WTC11 (cell line): Measurements from ENCODE around the gene NOL9. TPM values are rescaled to one million over a fixed set of nuclear protein-coding genes. Genes with fewer than 3 reads are reported as not detected.

Experiments
- CREM ChIP-seq: sonication (generic); formaldehyde crosslinking; IDR thresholded peaks from 2 replicates; pipeline ENCODE4 v1.8.1; 2022; ENCODE audit warnings: mild to moderate bottlenecking, missing genetic modification reagents, moderate library complexity
- ETV6 ChIP-seq: sonication (generic); formaldehyde crosslinking; IDR thresholded peaks from 2 replicates; pipeline ENCODE4 v1.8.1; 2022; ENCODE audit warnings: mild to moderate bottlenecking, missing genetic modification reagents
- FOXP1 ChIP-seq: sonication (generic); formaldehyde crosslinking; IDR thresholded peaks from 2 replicates; pipeline ENCODE4 v1.8.0; 2022; ENCODE audit warnings: missing genetic modification reagents, mild to moderate bottlenecking, moderate library complexity, borderline replicate concordance
- GABPB1 ChIP-seq: sonication (generic); formaldehyde crosslinking; IDR thresholded peaks from 2 replicates; pipeline ENCODE4 v1.8.1; 2023; ENCODE audit warnings: mild to moderate bottlenecking, missing genetic modification reagents
- NR2C2 ChIP-seq: sonication (generic); formaldehyde crosslinking; IDR thresholded peaks from 2 replicates; pipeline ENCODE4 v1.8.0; 2022; ENCODE audit warnings: mild to moderate bottlenecking, missing genetic modification reagents
- RORB ChIP-seq: fragments of 250-450 bp; sonication (Bioruptor Pico); IDR thresholded peaks from 2 replicates; pipeline ENCODE4 v1.9.0; 2021; ENCODE audit warnings: mild to moderate bottlenecking
- ZNF232 ChIP-seq: sonication (generic); formaldehyde crosslinking; IDR thresholded peaks from 2 replicates; pipeline ENCODE4 v1.8.0; 2022; ENCODE audit warnings: mild to moderate bottlenecking, missing genetic modification reagents
- ZNF317 ChIP-seq: sonication (generic); formaldehyde crosslinking; IDR thresholded peaks from 2 replicates; pipeline ENCODE4 v1.8.1; 2023; ENCODE audit warnings: low read depth, mild to moderate bottlenecking, moderate library complexity, missing genetic modification reagents, borderline replicate concordance
- ZNF416 ChIP-seq: fragments of 250-450 bp; sonication (Bioruptor Pico); IDR thresholded peaks from 2 replicates; pipeline ENCODE4 v1.9.0; 2021; ENCODE audit warnings: mild to moderate bottlenecking, inconsistent platforms
- ZNF423 ChIP-seq: fragments of 250-450 bp; sonication (Bioruptor Pico); IDR thresholded peaks from 2 replicates; pipeline ENCODE4 v2.1.2; 2022; ENCODE audit warnings: mild to moderate bottlenecking, moderate library complexity
- total RNA-seq: library from RNA; stranded (reverse); gene quantifications from 3 replicates; pipeline ENCODE4 v1.2.3, GENCODE V29; 2021
- TF ChIP-seq, protein P1 (sequence below): sonication (generic); formaldehyde crosslinking; IDR thresholded peaks from 2 replicates; pipeline ENCODE4 v1.8.1; 2023; ENCODE audit warnings: mild to moderate bottlenecking, missing genetic modification reagents, borderline replicate concordance
- TF ChIP-seq, protein P2 (sequence below): fragments of 250-450 bp; sonication (Bioruptor Pico); IDR thresholded peaks from 2 replicates; pipeline ENCODE4 v2.1.2; 2022; ENCODE audit warnings: mild to moderate bottlenecking, moderate library complexity
- TF ChIP-seq, protein P3 (sequence below): sonication (generic); formaldehyde crosslinking; IDR thresholded peaks from 2 replicates; pipeline ENCODE4 v1.8.1; 2022; ENCODE audit warnings: missing genetic modification reagents, borderline replicate concordance
- TF ChIP-seq, protein P4 (sequence below): sonication (generic); formaldehyde crosslinking; IDR thresholded peaks from 2 replicates; pipeline ENCODE4 v1.8.1; 2023; ENCODE audit warnings: mild to moderate bottlenecking, moderate library complexity, missing genetic modification reagents
- TF ChIP-seq, protein P5 (sequence below): fragments of 200-600 bp; IDR thresholded peaks from 2 replicates; pipeline ENCODE4 v1.8.0; 2022; ENCODE audit warnings: antibody characterized with exemption

The NOL9 gene
- total RNA-seq, 1 experiment from 2014 or later = 37.4 TPM

DNA sequence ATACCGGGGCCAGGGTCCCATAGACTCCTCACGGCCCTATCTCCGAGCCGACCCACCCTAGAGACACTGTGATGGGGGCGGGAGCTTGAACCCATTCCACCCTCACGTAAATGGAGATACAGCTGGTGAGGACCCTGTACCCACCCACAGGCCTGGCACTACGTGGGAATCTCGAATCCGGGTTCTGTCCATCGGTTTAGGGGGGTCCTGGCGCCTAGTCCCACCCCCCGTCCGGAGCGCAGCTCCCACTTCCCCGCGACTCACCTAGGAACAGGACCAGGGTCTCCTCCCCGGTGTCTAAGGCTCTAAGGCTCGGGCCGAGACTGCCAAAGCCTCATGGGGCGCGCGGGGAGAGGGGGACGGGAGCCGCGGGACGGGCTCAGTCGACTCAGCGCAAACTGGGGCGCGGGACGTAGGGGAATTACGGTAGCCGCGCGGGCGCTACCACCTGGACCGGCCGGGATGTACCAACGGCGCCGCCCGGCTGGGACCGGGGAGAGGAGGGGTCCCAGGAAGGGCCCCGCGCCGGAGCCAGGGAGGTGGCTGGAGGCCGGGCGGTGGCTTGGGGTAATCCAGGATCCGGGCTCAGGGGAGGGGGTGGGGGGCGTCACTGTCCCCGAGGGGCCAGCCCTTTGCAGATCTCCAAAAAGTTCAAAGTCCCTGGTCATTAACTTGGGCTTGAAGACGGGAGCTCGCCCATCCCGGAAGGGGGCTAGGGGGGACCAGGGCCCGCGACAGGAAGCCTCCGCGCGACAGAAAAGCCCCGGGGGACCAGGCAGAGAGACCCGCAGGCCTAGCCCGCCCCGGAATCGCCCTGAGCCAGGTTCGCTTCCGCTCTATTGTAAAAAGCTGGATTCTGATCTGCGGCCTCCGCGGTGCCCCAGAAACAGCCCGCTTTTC, 63.9 kb downstream of the NOL9 start (continued):
- TF ChIP-seq, protein P1, sequence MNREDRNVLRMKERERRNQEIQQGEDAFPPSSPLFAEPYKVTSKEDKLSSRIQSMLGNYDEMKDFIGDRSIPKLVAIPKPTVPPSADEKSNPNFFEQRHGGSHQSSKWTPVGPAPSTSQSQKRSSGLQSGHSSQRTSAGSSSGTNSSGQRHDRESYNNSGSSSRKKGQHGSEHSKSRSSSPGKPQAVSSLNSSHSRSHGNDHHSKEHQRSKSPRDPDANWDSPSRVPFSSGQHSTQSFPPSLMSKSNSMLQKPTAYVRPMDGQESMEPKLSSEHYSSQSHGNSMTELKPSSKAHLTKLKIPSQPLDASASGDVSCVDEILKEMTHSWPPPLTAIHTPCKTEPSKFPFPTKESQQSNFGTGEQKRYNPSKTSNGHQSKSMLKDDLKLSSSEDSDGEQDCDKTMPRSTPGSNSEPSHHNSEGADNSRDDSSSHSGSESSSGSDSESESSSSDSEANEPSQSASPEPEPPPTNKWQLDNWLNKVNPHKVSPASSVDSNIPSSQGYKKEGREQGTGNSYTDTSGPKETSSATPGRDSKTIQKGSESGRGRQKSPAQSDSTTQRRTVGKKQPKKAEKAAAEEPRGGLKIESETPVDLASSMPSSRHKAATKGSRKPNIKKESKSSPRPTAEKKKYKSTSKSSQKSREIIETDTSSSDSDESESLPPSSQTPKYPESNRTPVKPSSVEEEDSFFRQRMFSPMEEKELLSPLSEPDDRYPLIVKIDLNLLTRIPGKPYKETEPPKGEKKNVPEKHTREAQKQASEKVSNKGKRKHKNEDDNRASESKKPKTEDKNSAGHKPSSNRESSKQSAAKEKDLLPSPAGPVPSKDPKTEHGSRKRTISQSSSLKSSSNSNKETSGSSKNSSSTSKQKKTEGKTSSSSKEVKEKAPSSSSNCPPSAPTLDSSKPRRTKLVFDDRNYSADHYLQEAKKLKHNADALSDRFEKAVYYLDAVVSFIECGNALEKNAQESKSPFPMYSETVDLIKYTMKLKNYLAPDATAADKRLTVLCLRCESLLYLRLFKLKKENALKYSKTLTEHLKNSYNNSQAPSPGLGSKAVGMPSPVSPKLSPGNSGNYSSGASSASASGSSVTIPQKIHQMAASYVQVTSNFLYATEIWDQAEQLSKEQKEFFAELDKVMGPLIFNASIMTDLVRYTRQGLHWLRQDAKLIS (CRISPR knock-in tag) = 0 out of 2 replicates have a peak, but pooled peaks have one; percentile 48
- TF ChIP-seq ZNF317 (no peak), ZNF416 (CRISPR knock-in tag) (no peak), NR2C2 (CRISPR knock-in tag) (no peak), RORB (CRISPR knock-in tag) (no peak), GABPB1 (CRISPR knock-in tag) (0 out of 2 replicates have a peak, but pooled peaks have one; percentile 11), FOXP1 (CRISPR knock-in tag) (no peak), ETV6 (CRISPR knock-in tag) (peak; percentile 48; the same call in 1 of the 2 replicates), CREM (CRISPR knock-in tag) (peak; percentile 33; the same call in 1 of the 2 replicates), ZNF232 (CRISPR knock-in tag) (no peak), ZNF423 (peak; percentile 85)
- TF ChIP-seq, protein P2, sequence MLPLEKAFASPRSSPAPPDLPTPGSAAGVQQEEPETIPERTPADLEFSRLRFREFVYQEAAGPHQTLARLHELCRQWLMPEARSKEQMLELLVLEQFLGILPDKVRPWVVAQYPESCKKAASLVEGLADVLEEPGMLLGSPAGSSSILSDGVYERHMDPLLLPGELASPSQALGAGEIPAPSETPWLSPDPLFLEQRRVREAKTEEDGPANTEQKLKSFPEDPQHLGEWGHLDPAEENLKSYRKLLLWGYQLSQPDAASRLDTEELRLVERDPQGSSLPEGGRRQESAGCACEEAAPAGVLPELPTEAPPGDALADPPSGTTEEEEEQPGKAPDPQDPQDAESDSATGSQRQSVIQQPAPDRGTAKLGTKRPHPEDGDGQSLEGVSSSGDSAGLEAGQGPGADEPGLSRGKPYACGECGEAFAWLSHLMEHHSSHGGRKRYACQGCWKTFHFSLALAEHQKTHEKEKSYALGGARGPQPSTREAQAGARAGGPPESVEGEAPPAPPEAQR (CRISPR knock-in tag) = no peak
- TF ChIP-seq, protein P3, sequence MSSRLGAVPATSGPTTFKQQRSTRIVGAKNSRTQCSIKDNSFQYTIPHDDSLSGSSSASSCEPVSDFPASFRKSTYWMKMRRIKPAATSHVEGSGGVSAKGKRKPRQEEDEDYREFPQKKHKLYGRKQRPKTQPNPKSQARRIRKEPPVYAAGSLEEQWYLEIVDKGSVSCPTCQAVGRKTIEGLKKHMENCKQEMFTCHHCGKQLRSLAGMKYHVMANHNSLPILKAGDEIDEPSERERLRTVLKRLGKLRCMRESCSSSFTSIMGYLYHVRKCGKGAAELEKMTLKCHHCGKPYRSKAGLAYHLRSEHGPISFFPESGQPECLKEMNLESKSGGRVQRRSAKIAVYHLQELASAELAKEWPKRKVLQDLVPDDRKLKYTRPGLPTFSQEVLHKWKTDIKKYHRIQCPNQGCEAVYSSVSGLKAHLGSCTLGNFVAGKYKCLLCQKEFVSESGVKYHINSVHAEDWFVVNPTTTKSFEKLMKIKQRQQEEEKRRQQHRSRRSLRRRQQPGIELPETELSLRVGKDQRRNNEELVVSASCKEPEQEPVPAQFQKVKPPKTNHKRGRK = no peak
- TF ChIP-seq, protein P4, sequence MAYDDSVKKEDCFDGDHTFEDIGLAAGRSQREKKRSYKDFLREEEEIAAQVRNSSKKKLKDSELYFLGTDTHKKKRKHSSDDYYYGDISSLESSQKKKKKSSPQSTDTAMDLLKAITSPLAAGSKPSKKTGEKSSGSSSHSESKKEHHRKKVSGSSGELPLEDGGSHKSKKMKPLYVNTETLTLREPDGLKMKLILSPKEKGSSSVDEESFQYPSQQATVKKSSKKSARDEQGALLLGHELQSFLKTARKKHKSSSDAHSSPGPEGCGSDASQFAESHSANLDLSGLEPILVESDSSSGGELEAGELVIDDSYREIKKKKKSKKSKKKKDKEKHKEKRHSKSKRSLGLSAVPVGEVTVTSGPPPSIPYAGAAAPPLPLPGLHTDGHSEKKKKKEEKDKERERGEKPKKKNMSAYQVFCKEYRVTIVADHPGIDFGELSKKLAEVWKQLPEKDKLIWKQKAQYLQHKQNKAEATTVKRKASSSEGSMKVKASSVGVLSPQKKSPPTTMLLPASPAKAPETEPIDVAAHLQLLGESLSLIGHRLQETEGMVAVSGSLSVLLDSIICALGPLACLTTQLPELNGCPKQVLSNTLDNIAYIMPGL = peak; percentile 87
- TF ChIP-seq, protein P5, sequence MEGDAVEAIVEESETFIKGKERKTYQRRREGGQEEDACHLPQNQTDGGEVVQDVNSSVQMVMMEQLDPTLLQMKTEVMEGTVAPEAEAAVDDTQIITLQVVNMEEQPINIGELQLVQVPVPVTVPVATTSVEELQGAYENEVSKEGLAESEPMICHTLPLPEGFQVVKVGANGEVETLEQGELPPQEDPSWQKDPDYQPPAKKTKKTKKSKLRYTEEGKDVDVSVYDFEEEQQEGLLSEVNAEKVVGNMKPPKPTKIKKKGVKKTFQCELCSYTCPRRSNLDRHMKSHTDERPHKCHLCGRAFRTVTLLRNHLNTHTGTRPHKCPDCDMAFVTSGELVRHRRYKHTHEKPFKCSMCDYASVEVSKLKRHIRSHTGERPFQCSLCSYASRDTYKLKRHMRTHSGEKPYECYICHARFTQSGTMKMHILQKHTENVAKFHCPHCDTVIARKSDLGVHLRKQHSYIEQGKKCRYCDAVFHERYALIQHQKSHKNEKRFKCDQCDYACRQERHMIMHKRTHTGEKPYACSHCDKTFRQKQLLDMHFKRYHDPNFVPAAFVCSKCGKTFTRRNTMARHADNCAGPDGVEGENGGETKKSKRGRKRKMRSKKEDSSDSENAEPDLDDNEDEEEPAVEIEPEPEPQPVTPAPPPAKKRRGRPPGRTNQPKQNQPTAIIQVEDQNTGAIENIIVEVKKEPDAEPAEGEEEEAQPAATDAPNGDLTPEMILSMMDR = peak; percentile 9; the same call in 1 of the 2 replicates
